Activated naive CD8-positive, alpha-beta T cell treated with anti-CD3 and anti-CD28 coated beads, Interleukin-2, amount 10 ng/mL, durations not matched to agents 7 days and 5 days (primary cell): ENCODE results near the gene G6PC2. TPM values are rescaled to one million over a fixed set of nuclear protein-coding genes. Genes with fewer than 3 reads are reported as not detected.
"Not testable (repeated sequence)": the region's sequence is repeated elsewhere in the genome, so short reads cannot be mapped to it uniquely, and the experiment has no call there.

Experiments used
- ATAC-seq: fragments of 150-1000 bp; cut with Tn5 transposase; one replicate; pipeline ENCODE4 v1.10.0; 2021; ENCODE audit warnings: low read depth, moderate library complexity
- POLR2A ChIA-PET: fragments of 350-600 bp; sonication (Branson Sonifier 250); formaldehyde crosslinking; loops from one replicate; lab custom pipeline; 2021; ENCODE audit warnings: antibody characterized with exemption; lab: Charles Lee
- DNase-seq: peaks from one replicate; pipeline ENCODE4 v3.0.0; 2021
- H3K27ac Mint-ChIP-seq: one replicate; pipeline ENCODE4 v1.8.0; 2022; ENCODE audit warnings: mild to moderate bottlenecking, mixed read lengths
- H3K27me3 Mint-ChIP-seq: one replicate; pipeline ENCODE4 v1.8.0; 2022; ENCODE audit warnings: mild to moderate bottlenecking, moderate library complexity, mixed read lengths
- H3K36me3 Mint-ChIP-seq: one replicate; pipeline ENCODE4 v1.8.0; 2021; ENCODE audit warnings: mild to moderate bottlenecking, mixed read lengths
- H3K4me1 Mint-ChIP-seq: one replicate; pipeline ENCODE4 v1.8.0; 2021; ENCODE audit warnings: mixed read lengths
- H3K4me3 Mint-ChIP-seq: one replicate; pipeline ENCODE4 v1.8.0; 2022; ENCODE audit warnings: mild to moderate bottlenecking, moderate library complexity, mixed read lengths
- H3K9me3 Mint-ChIP-seq: one replicate; pipeline ENCODE4 v1.8.0; 2021; ENCODE audit warnings: mixed read lengths
- total RNA-seq, 2 experiments: library from RNA; stranded (reverse); gene quantifications; one replicate each; pipeline ENCODE4 v1.2.3, GENCODE V29; 2021

The G6PC2 gene
- total RNA-seq = not detected

GRCh38 chr2:168901003-168901402 is at the start of gene G6PC2:
Gene G6PC2 (plus strand): TSS chr2:168901291. CDS start chr2:168901332, 41 bp downstream.
- H3K4me1 Mint-ChIP-seq = no peaks in the 10 kb centered on the region
- H3K4me3 Mint-ChIP-seq = no peak within 1 kb of the TSS
- POLR2A ChIA-PET = no interaction called here
- H3K27ac Mint-ChIP-seq = no peak within 1 kb of the TSS
- no peak for DNase-seq
- no peaks in the 10 kb centered on the region for H3K36me3 Mint-ChIP-seq
- ATAC-seq = no peak
- H3K27me3 Mint-ChIP-seq = peaks cover 49% of the 10 kb centered on the region
- H3K9me3 Mint-ChIP-seq = no peaks in the 10 kb centered on the region

GRCh38 chr2:168851674-168852320 is 49.3 kb upstream of the G6PC2 start:
- no peak for ATAC-seq
- peaks cover 46% of the 10 kb centered on the region for H3K36me3 Mint-ChIP-seq
- peaks cover 5% of the 10 kb centered on the region for H3K9me3 Mint-ChIP-seq
- H3K27me3 Mint-ChIP-seq = no peaks in the 10 kb centered on the region
- POLR2A ChIA-PET = no interaction called here
- no peak overlapping the region for H3K27ac Mint-ChIP-seq
- no peaks in the 10 kb centered on the region for H3K4me1 Mint-ChIP-seq
- no peak overlapping the region for H3K4me3 Mint-ChIP-seq
- no peak for DNase-seq

GRCh38 chr2:168852481-168852880 is 48.6 kb upstream of the G6PC2 start:
- Mint-ChIP-seq H3K27me3 (no peaks in the 10 kb centered on the region), H3K4me1 (no peaks in the 10 kb centered on the region), H3K27ac (no peak overlapping the region), H3K36me3 (peaks cover 49% of the 10 kb centered on the region), H3K9me3 (peaks cover 5% of the 10 kb centered on the region), H3K4me3 (no peak overlapping the region)
- ATAC-seq = no peak
- DNase-seq = no peak
- POLR2A ChIA-PET = no interaction called here

GRCh38 chr2:168853471-168853870 is 47.6 kb upstream of the G6PC2 start:
- Mint-ChIP-seq H3K27me3 (no peaks in the 10 kb centered on the region), H3K36me3 (peaks cover 54% of the 10 kb centered on the region)
- ATAC-seq = no peak

DNA sequence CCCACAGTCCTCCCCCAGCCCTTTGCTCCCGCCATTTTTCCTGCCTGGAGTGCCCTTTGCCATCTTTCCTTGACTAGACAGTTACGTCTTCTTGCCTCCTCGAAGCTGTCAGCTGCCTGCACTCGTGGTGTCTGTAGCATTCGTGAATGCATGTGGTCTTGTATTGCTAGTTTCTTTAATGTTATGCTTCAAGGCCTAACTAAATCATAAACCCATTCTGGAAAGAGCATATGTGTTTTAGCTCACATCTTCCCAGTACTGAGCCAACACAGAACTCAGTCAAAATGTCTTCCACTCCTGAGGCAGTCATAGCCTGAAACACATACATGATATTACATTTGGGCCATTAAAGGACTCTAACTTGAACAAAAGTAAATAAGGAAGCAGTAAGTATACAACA is 46.4 kb upstream of the G6PC2 start:
- H3K4me3 Mint-ChIP-seq = no peak overlapping the region
- POLR2A ChIA-PET = no interaction called here
- H3K36me3 Mint-ChIP-seq = peaks cover 57% of the 10 kb centered on the region
- no peak for ATAC-seq
- H3K27ac Mint-ChIP-seq = no peak overlapping the region
- DNase-seq = no peak
- no peaks in the 10 kb centered on the region for H3K27me3 Mint-ChIP-seq
- H3K9me3 Mint-ChIP-seq = peaks cover 5% of the 10 kb centered on the region
- H3K4me1 Mint-ChIP-seq = no peaks in the 10 kb centered on the region

More at GRCh38 chr2:168853471-168853870, 47.6 kb upstream of the G6PC2 start:
- H3K4me1 Mint-ChIP-seq = no peaks in the 10 kb centered on the region
- no peak for DNase-seq
- no peak overlapping the region for H3K27ac Mint-ChIP-seq
- H3K9me3 Mint-ChIP-seq = peaks cover 5% of the 10 kb centered on the region
- no peak overlapping the region for H3K4me3 Mint-ChIP-seq
- POLR2A ChIA-PET = interaction anchor here (0.6 kb wide), 1 partner anchor 130 kb away, joined by 3 read pairs; no protein-coding TSS in a partner anchor

DNA sequence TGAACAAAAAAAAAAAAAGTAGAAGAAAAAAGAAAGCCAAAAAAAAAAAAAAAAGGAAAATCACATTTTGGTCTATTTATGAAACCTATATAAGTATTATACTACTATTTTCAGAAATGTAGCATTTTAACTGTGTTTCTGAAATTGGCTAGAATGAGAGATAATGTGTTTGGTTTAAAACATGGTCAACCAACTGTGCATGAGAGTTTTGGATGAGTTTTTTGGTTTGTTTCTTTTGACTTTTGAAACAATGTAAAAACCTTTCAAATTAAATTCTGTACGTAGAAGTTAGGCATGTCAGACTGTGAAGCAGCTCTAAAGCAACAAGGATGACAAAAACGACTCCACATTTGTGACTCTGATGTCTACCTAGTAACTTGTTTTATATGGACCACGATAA is 45.5 kb upstream of the G6PC2 start:
- no peak overlapping the region for H3K27ac Mint-ChIP-seq

GRCh38 chr2:168858146-168858545 is 42.9 kb upstream of the G6PC2 start:
- no peaks in the 10 kb centered on the region for H3K4me1 Mint-ChIP-seq
- peaks cover 51% of the 10 kb centered on the region for H3K36me3 Mint-ChIP-seq
- no peak overlapping the region for H3K4me3 Mint-ChIP-seq
- POLR2A ChIA-PET = no interaction called here
- no peaks in the 10 kb centered on the region for H3K27me3 Mint-ChIP-seq
- peaks cover 5% of the 10 kb centered on the region for H3K9me3 Mint-ChIP-seq
- H3K27ac Mint-ChIP-seq = peak overlapping the region; percentile 17
- no peak for DNase-seq
- ATAC-seq = no peak

More for the DNA sequence above, 45.5 kb upstream of the G6PC2 start:
- no peak for DNase-seq
- no peak for ATAC-seq
- Mint-ChIP-seq H3K4me3 (no peak overlapping the region), H3K36me3 (peaks cover 56% of the 10 kb centered on the region), H3K9me3 (peaks cover 5% of the 10 kb centered on the region), H3K27me3 (no peaks in the 10 kb centered on the region), H3K4me1 (no peaks in the 10 kb centered on the region)
- POLR2A ChIA-PET = no interaction called here

- DNase-seq, ATAC-seq, POLR2A ChIA-PET, H3K27ac Mint-ChIP-seq, H3K4me3 Mint-ChIP-seq, H3K9me3 Mint-ChIP-seq, H3K4me1 Mint-ChIP-seq, H3K27me3 Mint-ChIP-seq: not testable (repeated sequence)
- H3K36me3 Mint-ChIP-seq = peaks cover 73% of the 10 kb centered on the region
These were observed 33.9 kb upstream of the G6PC2 start for GRCh38 chr2:168867164-168867563.

DNA sequence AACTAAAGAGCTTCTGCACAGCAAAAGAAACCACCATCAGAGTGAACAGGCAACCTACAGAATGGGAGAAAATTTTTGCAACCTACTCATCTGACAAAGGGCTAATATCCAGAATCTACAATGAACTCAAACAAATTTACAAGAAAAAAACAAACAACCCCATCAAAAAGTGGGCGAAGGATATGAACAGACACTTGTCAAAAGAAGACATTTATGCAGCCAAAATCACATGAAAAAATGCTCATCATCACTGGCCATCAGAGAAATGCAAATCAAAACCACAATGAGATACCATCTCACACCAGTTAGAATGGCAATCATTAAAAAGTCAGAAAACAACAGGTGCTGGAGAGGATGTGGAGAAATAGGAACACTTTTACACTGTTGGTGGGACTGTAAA is 30.7 kb upstream of the G6PC2 start:
- H3K4me3 Mint-ChIP-seq, DNase-seq, H3K27me3 Mint-ChIP-seq, H3K27ac Mint-ChIP-seq, ATAC-seq, H3K4me1 Mint-ChIP-seq, H3K9me3 Mint-ChIP-seq, POLR2A ChIA-PET: not testable (repeated sequence)
- H3K36me3 Mint-ChIP-seq = peaks cover 67% of the 10 kb centered on the region

DNA sequence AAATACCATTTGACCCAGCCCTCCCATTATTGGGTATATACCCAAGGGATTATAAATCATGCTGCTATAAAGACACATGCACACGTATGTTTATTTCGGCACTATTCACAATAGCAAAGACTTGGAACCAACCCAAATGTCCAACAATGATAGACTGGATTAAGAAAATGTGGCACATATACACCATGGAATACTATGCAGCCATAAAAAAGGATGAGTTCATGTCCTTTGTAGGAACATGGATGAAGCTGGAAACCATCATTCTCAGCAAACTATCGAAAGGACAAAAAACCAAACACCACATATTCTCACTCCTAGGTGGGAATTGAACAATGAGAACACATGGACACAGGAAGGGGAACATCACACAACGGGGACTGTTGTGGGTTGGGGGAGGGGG is 30.3 kb upstream of the G6PC2 start:
- DNase-seq, H3K27ac Mint-ChIP-seq, H3K4me1 Mint-ChIP-seq, POLR2A ChIA-PET, H3K27me3 Mint-ChIP-seq, ATAC-seq, H3K4me3 Mint-ChIP-seq, H3K9me3 Mint-ChIP-seq: not testable (repeated sequence)
- H3K36me3 Mint-ChIP-seq = peaks cover 66% of the 10 kb centered on the region

DNA sequence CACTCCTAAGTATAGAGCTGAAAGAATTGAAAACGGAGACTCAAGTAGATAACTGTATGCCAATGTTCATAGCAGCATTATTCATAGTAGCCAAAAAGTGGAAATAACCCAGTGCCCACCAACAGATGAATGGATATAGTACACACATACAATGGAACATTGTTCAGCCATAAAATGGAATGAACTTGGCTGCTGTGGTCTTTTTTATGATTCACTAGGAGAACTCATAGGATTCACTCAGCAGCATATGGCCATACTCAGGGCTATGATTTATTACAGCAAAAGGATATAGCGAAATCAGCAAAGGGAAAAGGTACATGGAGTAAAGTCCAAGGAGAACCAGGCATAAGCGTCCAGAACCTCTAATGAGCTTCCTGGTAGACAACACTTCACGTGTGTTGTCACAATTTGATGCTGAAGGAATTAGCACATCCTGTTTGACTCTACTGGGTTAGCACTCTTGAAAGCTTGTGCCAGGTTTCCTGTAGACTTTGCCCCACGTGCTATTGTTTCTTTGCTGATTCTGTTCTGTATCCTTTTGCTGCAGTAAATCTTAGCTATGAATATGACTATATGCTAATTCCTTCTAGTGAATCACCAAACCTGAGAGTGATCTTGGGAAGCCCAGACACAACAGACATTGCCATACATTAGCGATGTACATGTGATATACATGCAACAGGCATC is 26.6 kb upstream of the G6PC2 start:
- Mint-ChIP-seq H3K4me1 (peaks cover 2% of the 10 kb centered on the region), H3K27me3 (no peaks in the 10 kb centered on the region), H3K27ac (no peak overlapping the region), H3K9me3 (no peaks in the 10 kb centered on the region), H3K4me3 (no peak overlapping the region), H3K36me3 (peaks cover 48% of the 10 kb centered on the region)
- no peak for DNase-seq
- POLR2A ChIA-PET = no interaction called here
- no peak for ATAC-seq

DNA sequence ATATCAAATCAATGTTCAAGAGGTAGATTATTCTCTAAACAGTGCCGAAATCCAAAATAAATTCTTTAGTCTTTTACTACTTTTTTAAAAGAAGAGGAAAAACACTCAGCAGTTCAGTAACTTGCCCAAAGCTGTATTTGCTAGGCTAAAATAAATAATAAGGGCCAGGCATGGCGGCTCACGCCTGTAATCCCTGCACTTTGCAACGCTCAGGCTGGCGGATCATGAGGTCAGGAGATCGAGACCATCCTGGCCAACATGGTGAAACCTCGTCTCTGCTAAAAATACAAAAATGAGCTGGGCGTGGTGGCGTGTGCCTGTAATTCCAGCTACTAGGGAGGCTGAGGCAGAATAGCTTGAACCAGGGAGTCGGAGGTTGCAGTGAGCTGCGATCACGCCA is 18.9 kb upstream of the G6PC2 start:
- H3K9me3 Mint-ChIP-seq, H3K27me3 Mint-ChIP-seq, H3K4me3 Mint-ChIP-seq, ATAC-seq, H3K27ac Mint-ChIP-seq, POLR2A ChIA-PET, DNase-seq: not testable (repeated sequence)
- Mint-ChIP-seq H3K4me1 (peaks cover 21% of the 10 kb centered on the region), H3K36me3 (peaks cover 37% of the 10 kb centered on the region)

DNA sequence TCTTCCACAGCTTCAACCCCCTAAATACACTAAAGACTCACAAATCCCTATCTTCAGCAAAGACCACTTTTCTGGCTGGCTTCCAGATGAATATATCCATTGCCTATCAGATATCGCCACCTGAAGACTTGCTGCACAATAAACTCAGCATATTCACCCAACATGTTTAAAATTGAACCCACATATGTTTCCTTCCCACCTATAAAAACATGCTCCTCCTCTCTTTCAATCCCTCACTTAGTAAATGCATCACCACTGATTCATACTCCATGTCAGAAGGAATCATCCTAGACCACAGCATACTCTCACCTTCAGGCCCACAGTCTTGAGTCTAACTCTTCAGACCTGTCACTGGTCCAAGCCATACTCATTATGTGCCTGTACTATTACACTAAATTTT is 16.1 kb upstream of the G6PC2 start:
- peaks cover 24% of the 10 kb centered on the region for H3K4me1 Mint-ChIP-seq
- H3K27ac Mint-ChIP-seq = no peak overlapping the region
- no peaks in the 10 kb centered on the region for H3K27me3 Mint-ChIP-seq
- H3K4me3 Mint-ChIP-seq = no peak overlapping the region
- no peak for ATAC-seq
- DNase-seq = no peak
- POLR2A ChIA-PET = no interaction called here
- no peaks in the 10 kb centered on the region for H3K9me3 Mint-ChIP-seq
- peaks cover 43% of the 10 kb centered on the region for H3K36me3 Mint-ChIP-seq

DNA sequence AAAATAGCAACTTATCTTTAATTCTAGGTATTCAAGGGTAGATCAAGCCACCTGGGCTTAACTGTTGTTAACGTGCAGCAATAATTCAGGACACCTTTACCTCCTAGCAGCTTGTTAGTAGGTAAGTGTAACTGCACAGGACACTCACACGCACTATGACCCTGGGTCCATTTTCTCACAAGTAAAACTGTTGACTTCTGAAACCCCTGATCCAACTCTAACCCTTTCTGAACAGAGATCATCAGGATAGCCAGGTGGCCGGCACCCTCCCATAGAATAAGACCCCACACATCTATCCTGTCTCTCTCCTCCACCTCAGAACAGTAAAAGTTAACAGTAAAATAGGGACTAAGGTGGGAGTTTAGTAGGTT is 11.5 kb upstream of the G6PC2 start:
- no peak for ATAC-seq
- no peak for DNase-seq
- peaks cover 28% of the 10 kb centered on the region for H3K27me3 Mint-ChIP-seq
- H3K4me1 Mint-ChIP-seq = peaks cover 17% of the 10 kb centered on the region
- peak overlapping the region; percentile 93 for H3K4me3 Mint-ChIP-seq
- H3K9me3 Mint-ChIP-seq = no peaks in the 10 kb centered on the region
- H3K36me3 Mint-ChIP-seq = peaks cover 27% of the 10 kb centered on the region
- POLR2A ChIA-PET = no interaction called here
- peak overlapping the region; percentile 95 for H3K27ac Mint-ChIP-seq
